ENCODE measurements around the gene RNH1.
A peak's percentile ranks its signal among the peaks of the same experiment; 100 is the strongest.

The RNH1 gene

DNA sequence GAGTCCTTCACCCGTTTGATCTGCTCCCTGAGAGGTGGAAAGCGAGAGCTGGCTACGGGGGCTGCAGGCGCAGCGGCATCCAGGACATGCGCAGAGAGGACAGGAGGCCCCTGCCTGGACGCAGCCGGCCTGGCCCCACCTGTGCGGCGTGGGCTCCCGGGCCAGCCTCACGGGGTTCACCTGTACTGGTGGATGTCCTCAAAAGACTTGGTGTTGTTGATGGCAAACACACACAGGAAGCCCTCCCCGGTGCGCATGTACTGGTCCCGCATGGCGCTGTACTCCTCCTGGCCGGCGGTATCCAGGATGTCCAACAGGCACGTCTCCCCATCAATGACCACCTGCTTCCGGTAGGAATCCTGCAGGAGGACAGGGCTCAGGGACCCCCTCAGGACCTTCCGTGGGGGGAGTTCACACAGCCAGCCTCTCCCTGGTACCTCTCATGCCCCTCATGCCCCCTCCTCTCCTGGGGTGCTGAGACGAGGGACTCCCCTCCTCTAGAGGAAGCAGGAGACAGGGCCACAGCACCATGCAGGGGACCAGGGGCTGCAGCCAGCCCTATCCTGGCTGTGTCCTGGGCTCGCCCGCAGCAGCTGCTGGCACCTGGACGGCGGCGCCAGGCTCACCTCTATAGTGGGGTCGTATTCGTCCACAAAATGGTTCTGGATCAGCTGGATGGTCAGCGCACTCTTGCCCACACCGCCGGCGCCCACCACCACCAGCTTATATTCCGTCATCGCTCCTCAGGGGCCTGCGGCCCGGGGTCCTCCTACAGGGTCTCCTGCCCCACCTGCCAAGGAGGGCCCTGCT lies 26.7 kb upstream of the RNH1 start:
- DNase-seq = no peak

DNA sequence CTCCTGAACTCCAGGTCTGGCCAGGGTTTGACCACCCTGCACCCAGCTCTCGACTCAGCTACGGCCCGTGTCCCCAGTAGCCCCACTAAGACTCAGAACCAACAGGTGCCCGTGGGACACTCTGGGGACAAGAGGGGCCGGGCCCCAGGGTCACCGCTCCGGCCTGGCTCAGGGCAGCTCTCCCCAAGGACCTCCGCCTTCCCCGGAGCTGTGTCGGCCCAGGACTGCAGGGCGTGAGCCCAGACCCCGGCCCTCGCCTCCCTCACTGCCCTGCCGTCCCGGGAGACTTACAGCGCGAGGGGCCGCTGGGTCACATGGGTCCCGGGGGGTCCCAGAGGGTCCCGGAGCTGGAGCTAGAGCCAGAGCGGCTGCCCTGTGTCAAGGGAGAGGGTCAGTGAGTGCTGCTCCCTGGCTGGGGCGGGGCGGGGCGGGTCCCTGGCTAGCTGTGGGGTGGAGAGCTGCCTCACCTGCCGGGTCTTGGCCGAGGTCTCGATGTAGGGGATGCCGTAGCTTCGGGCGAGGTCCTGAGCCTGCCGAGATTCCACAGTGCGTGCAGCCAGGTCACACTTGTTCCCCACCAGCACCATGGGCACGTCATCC lies 26.0 kb upstream of the RNH1 start:
- TF ChIP-seq POLR2A (IDR thresholded peaks at IDR 0.05; ENCODE audit: low read length) (no peak), GATA1 (IDR thresholded peaks at IDR 0.05; ENCODE audit: low read depth, low read length) (no peak)
- DNase-seq = no peak

More for the DNA sequence above, 26.7 kb upstream of the RNH1 start:
- TF ChIP-seq POLR2A (IDR thresholded peaks at IDR 0.05; ENCODE audit: low read length) (no peak), GATA1 (IDR thresholded peaks at IDR 0.05; ENCODE audit: low read depth, low read length) (no peak)

- no peak for DNase-seq
- TF ChIP-seq POLR2A (IDR thresholded peaks at IDR 0.05; ENCODE audit: low read length) (no peak), GATA1 (IDR thresholded peaks at IDR 0.05; ENCODE audit: low read depth, low read length) (no peak)
These were observed 25.5 kb upstream of the RNH1 start for GRCh38 chr11:532527-532985.

DNA sequence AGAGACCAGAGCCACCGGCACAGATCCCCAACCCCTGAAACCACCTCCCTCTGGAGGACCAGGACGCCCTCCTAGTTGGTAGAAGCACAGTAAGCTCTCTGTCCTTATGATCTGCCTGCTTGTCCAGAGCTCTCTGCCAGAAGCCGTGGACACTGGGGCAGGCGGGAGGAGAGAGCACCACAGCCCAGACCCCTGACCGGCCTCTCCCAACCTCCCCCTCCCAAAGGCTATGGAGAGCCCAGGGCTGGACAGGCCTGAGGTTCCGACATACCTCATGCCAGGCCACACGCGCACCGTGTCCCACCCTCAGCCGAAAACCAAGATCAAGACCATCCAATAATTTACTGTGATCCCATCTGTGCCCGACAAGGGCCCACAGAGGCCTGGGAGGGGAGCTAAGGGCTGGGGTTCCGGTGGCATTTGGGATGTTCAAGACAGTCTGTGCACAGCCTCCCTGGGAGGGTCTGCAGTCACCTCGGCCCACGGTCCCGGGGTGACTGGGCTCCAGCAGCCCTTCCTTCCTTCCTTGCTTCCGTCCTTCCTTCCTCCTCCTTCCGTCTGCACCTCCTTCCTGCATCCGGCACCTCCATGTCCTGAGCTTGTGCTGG lies 25.0 kb upstream of the RNH1 start:
- TF ChIP-seq POLR2A (IDR thresholded peaks at IDR 0.05; ENCODE audit: low read length) (no peak), GATA1 (IDR thresholded peaks at IDR 0.05; ENCODE audit: low read depth, low read length) (no peak)
- DNase-seq = no peak

DNA sequence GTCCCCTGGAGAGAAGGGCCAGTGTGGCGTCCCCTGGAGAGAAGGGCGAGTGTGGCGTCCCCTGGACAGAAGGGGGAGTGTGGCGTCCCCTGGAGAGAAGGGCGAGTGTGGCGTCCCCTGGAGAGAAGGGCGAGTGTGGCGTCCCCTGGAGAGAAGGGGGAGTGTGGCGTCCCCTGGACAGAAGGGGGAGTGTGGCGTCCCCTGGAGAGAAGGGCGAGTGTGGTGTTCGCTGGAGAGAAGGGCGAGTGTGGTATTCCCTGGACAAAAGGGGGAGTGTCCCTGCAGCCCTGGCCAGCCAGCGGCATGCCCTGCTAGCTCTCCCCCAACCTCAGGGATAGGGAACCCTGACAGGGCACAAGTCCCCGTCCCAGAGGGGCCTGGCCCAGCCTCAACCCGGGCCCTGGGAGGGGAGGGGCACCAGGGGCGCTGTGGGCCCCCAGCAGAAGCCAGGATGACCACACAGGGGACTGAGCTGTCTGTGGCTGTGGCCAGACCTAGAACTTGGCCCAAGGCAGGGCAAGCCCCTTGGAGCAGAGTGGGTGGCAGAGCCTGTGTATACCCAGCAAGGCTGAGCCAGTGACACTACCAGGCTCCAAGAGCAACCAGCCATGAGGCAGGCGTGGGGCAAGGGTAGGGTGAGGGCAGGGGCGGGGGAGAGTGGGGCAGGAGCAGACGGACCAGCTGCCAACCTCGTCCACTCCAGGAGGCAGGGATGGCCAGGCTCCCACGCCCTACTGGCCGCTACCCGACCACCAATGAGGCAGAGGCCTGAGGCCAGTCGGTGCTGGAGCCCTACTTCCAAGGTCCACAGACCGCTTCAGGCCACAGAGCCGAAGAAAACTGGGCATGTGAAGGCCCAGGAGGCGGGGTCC lies 24.2 kb upstream of the RNH1 start:
- DNase-seq = no peak
- TF ChIP-seq GATA1 (IDR thresholded peaks at IDR 0.05; ENCODE audit: low read depth, low read length) = no peak
- no peak for TF ChIP-seq POLR2A (IDR thresholded peaks at IDR 0.05; ENCODE audit: low read length)

DNA sequence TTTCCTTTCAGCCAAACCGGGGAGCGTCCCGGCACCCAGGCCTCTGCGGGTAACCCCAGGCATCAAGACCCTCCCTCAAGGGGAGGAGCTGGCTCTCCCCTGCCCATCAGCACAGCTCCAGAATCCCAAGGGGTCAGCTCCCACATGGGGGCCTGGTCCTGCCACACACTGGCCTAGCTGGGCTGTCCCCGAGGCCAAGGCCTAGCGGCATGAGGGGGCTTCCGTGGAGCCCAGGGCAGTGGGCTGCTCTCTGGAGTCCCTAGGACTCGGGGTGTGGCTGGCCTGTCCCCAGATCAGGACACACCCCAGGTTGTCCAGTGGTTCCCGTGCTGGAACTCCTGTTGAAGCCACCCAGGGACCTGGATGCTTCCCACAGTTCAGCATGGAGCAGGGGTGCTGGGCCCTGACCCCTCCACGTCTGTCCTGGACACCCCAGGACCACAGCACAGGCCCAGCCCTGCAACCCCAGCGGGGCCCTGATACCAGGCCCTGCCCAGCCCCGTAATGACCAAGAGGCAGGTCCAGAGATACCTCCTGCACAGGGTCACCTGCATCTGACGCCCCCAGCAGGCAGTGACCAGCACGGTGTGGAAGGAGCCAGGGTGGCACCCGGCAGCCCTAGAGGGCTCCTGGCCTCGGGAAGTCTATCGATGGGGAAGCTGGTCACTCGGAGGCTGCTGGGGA lies 22.8 kb upstream of the RNH1 start:
- TF ChIP-seq GATA1 (IDR thresholded peaks at IDR 0.05; ENCODE audit: low read depth, low read length) = no peak

GRCh38 chr11:528815-529727 lies 22.0 kb upstream of the RNH1 start:
- TF ChIP-seq POLR2A (IDR thresholded peaks at IDR 0.05; ENCODE audit: low read length) (no peak), GATA1 (IDR thresholded peaks at IDR 0.05; ENCODE audit: low read depth, low read length) (no peak)

More for the DNA sequence above, 22.8 kb upstream of the RNH1 start:
- no peak for DNase-seq

DNA sequence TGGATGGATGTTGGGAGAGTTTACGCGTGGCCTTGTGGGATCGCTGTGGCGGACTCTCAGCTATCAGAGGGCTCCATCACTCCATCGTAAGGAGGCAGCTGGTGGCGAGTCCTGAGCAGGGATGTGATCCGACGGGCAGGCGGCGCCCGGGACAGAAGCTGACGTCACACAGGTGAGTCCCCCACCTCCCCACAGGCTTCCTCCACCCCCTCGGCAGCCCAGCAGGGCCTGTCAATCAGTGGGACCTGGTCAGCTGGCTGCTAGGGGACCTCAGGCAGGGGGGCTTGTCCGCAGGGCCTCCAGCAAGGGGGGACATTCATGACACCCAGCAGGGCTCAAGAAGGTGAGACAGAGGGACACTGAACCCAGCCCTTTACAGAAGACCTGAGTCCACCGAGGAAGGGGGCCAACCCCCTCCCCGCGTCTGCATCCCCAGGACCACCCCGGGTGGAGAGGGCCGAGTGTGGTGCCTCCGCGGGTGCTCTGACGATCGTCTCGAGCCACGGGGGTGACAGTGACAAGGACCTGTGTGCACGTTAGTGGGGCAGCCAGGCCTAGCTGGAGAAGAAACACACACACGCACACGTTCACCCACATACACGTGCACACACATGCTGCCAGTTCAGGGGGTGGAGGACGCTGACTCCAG lies 21.2 kb upstream of the RNH1 start:
- no peak for DNase-seq
- TF ChIP-seq GATA1 (IDR thresholded peaks at IDR 0.05; ENCODE audit: low read depth, low read length) (no peak), POLR2A (IDR thresholded peaks at IDR 0.05; ENCODE audit: low read length) (no peak)

More at GRCh38 chr11:528815-529727, 22.0 kb upstream of the RNH1 start:
- no peak for DNase-seq

GRCh38 chr11:526192-526591 lies 19.1 kb upstream of the RNH1 start:
- DNase-seq = no peak
- no peak for TF ChIP-seq POLR2A (IDR thresholded peaks at IDR 0.05; ENCODE audit: low read length)
- TF ChIP-seq GATA1 (IDR thresholded peaks at IDR 0.05; ENCODE audit: low read depth, low read length) = no peak

GRCh38 chr11:521177-521688 lies 14.2 kb upstream of the RNH1 start:
- no peak for DNase-seq
- no peak for TF ChIP-seq GATA1 (IDR thresholded peaks at IDR 0.05; ENCODE audit: low read depth, low read length)
- TF ChIP-seq POLR2A (IDR thresholded peaks at IDR 0.05; ENCODE audit: low read length) = no peak

- TF ChIP-seq GATA1 (IDR thresholded peaks at IDR 0.05; ENCODE audit: low read depth, low read length) = no peak
- no peak for TF ChIP-seq POLR2A (IDR thresholded peaks at IDR 0.05; ENCODE audit: low read length)
- peak; percentile 52 to 63 for DNase-seq
These were observed 13.6 kb upstream of the RNH1 start for GRCh38 chr11:520428-521176.

All from erythroblast (primary cell).